GM12875 (cell line): Measurements from ENCODE around the gene DENND1B.

ENCODE experiments used
- H3K4me3 ChIP-seq: one replicate; pipeline ENCODE4 v1.5.1; 2011; ENCODE audit warnings: low read depth, low read length, control low read depth
- TF ChIP-seq, protein P1 (sequence below): IDR thresholded peaks from 2 replicates; pipeline ENCODE4 v1.5.1; 2011; ENCODE audit warnings: low read depth, mild to moderate bottlenecking, control low read depth, inconsistent platforms, low read length, moderate library complexity, borderline replicate concordance; ENCODE audit not compliant: insufficient read depth

Gene DENND1B

DNA sequence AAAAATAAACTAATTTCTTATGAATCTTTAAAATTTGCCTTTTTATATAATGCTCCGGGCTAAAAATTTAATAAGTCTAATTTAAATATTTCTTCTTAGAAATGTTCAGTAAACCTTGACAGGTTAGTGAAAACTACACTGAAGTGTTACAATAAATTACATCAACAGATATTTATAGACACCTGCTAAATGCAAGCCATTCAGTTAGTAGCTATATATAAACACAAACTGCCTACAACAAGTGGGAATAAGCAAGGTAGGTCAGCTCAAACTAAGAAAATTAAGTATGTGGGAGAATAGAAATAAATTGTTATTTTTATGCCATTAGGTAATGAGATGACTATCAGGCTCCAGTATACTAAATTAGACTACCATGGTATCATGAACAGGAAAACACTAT lies 215.6 kb downstream of the DENND1B start:
- TF ChIP-seq, protein P1, sequence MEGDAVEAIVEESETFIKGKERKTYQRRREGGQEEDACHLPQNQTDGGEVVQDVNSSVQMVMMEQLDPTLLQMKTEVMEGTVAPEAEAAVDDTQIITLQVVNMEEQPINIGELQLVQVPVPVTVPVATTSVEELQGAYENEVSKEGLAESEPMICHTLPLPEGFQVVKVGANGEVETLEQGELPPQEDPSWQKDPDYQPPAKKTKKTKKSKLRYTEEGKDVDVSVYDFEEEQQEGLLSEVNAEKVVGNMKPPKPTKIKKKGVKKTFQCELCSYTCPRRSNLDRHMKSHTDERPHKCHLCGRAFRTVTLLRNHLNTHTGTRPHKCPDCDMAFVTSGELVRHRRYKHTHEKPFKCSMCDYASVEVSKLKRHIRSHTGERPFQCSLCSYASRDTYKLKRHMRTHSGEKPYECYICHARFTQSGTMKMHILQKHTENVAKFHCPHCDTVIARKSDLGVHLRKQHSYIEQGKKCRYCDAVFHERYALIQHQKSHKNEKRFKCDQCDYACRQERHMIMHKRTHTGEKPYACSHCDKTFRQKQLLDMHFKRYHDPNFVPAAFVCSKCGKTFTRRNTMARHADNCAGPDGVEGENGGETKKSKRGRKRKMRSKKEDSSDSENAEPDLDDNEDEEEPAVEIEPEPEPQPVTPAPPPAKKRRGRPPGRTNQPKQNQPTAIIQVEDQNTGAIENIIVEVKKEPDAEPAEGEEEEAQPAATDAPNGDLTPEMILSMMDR = no peak
- H3K4me3 ChIP-seq = no peak overlapping the region

DNA sequence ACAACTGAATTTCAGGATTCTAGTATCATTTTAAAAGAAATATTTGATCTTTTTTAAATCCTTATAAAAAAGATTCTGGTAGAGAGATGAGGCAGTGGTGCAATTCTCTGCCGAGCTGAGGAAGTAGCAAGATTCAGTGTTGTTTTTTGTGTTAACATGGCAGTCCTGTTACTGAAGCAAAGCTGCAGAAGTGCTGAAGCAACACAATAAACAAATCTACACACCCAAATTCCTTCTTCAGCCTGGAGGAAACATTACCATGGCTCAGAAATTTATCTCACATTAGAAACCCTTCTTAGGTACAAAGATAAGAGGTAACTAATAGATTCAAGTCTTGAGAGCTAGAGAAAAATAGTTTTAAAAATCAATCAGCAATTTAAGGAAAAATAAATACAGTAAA lies 216.0 kb downstream of the DENND1B start:
- TF ChIP-seq, protein P1 = no peak

DNA sequence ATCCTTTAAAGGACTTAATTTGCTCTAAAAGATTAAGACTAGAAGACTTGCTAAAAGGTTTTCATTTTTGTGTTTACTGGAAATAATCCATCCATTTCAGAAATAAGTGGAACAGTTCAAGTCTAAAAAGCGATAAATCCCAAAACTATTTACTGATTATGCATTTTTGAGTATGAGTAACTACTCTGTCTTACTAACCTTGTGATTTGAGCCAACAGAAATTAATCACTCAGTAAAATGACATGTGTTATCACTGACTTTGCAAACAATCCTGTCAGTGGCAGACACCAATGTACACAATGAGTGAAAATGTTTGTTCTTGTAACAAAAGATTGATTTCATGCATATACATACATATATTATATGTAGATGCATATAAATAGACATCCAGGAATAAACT lies 218.0 kb downstream of the DENND1B start:
- TF ChIP-seq, protein P1 = no peak
- H3K4me3 ChIP-seq = no peak overlapping the region

More for the DNA sequence above, 216.0 kb downstream of the DENND1B start:
- H3K4me3 ChIP-seq = no peak overlapping the region

DNA sequence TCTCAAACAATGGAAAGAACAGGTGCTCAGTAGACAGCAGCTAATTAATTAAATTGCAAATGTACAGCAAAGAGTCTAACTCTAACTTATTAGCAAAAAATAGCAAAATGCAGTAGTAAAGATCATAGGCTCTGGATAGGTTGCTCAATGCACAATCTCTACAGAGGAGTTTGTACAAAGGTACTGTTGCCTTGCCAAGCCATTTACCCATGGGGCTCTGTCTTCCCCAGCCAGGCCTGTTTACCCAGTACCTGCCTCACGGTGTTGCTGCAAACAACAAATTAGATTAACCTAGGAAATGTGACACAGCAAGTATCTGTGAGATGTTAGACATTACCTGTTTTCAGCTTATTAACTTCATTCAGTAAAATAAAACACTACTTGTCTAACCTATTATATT lies 222.0 kb downstream of the DENND1B start:
- H3K4me3 ChIP-seq = no peak overlapping the region
- TF ChIP-seq, protein P1 = no peak

- TF ChIP-seq, protein P1 = no peak
Observed at GRCh38 chr1:197546989-197547388, 228.3 kb downstream of the DENND1B start.

DNA sequence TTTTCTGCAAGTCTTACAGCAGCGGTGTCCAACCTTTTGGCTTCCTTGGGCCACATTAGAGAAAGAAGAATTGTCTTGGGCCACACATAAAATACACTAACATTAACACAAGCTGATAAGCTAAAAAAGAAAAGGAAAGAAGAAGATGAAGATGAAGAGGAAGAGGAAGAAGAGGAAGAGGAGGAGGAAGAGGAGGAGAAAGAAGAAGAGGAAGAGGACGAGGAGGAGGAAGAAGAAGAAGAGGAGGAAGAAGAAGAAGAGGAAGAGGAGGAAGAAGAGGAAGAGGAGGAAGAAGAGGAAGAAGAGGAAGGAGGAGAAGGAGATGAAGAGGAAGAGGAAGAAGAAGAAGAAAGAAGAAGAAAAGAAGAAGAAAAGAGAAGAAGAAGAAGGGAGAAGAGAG lies 230.7 kb downstream of the DENND1B start:
- H3K4me3 ChIP-seq = no peak overlapping the region
- TF ChIP-seq, protein P1 = no peak

More at GRCh38 chr1:197546989-197547388, 228.3 kb downstream of the DENND1B start:
- no peak overlapping the region for H3K4me3 ChIP-seq

DNA sequence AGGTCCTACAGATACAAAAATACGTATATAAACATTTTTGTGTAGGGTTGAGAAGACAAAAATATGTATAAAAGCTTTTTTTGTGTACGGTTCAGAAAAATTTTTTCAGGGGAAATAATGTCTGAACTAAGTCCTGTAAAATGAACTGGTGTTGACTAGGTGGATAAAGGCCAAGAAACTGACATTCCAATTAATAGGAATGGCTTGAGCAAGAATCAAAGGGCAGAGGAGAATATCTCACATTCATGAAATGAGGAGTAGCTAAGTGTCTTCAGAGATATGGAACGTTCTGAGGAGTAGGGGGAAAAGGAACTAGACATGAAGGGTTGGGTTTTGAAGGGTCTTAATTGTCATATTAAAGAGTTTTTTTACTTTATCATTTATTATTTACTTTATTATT lies 231.2 kb downstream of the DENND1B start:
- no peak overlapping the region for H3K4me3 ChIP-seq
- TF ChIP-seq, protein P1 = no peak
